ENCODE data around the gene POP7. TPM values are rescaled to one million over a fixed set of nuclear protein-coding genes. Genes with fewer than 3 reads are reported as not detected.

The POP7 gene
- total and polyA plus RNA-seq, 2 of the 4 experiments (the other 2 are of a cell fraction): 14.9 to 38.0 TPM

DNA sequence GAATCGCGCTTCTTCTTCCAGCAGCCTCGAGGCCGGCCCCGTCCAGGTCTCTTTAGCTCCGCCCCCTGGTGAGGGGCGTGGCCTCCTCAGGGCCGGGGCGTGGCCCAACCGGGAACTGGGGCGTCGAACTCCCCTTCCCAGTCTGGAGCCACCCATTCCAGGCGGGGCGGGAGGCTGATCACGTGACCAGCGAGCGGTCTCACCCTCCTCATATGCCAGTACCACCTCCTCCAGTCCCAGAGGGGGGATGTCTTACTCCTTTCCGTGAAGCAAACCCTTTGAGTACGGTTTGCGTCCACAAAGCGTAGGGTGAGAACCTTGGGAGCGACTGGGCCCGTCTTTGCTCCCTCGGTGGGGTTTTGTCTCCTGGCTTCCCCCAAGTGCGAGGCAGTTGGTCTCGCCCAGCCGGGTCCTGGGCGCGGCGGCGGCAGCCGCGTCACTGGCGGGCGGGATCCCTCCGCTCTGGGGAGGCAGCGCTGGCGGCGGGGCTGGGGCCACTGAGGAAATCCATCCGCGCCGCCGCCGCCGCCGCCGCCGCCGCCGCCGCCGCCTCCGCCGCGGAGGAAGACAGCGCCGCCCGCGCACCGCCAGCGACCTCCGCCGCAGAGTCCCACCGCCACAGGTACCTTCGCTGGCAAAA lies 32.5 kb upstream of the POP7 start, which contains the start of gene GNB2 (continued):
- no peak for TF ChIP-seq NFE2L2 (IDR thresholded peaks at IDR 0.05; ENCODE audit: low read depth, low read length)
- peak; percentile 99 for TF ChIP-seq BHLHE40 (IDR thresholded peaks at IDR 0.05; ENCODE audit: low read depth, low read length)
- TF ChIP-seq MAFK (IDR thresholded peaks at IDR 0.05; ENCODE audit: low read depth, low read length): no peak

DNA sequence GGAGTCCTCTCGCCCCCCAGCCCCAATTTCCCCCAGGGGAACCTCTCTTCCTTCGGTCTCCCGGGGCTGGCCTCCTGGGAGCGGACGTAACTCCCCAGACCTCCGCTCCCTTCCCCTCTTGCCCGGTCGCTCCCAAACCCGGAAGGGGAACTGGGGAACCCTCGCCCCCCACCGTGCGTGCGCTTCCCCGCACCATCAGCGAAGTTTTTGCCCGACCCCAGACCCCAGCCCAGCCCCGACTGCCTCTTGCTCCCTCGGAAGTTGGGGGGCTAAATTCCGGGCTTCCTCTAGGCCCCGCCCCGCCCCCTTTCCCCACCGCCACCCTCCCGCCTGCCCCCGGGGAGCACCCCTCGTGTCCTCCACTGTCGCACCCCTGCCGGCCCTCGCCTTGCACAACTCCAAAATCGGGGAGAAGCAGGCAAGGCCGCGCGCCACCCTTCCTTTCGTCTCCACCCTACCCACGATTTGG lies 31.9 kb upstream of the POP7 start:
- Histone ChIP-seq H3K36me3 (ENCODE audit: control insufficient read depth, insufficient read depth, low read length) (peaks cover 24% of the 10 kb centered on the region), H3K4ac (ENCODE audit: low read depth, low read length) (peak overlapping the region; percentile 94), H4K8ac (ENCODE audit: low read depth in 2 of 2, low read length in 2 of 2) (peak overlapping the region; percentile 70 to 74; a peak in 3 of 4 replicates), H2AK5ac (ENCODE audit: low read depth, low read length) (peak overlapping the region; percentile 94), H2BK15ac (ENCODE audit: low read depth, low read length) (no peak overlapping the region), H3K18ac (ENCODE audit: low read depth, low read length) (peak overlapping the region; percentile 10; the same call in 1 of the 2 replicates), H3K27me3 (ENCODE audit: control insufficient read depth, insufficient read depth, low read length) (no peaks in the 10 kb centered on the region), H2BK20ac (ENCODE audit: low read depth, low read length) (no peak overlapping the region), H4K20me1 (ENCODE audit: insufficient read depth, low read length) (peaks cover 33% of the 10 kb centered on the region), H3K4me3 (ENCODE audit: insufficient read depth, low read depth, low read length) (peak overlapping the region; percentile 85), H3K4me1 (ENCODE audit: control insufficient read depth, insufficient read depth, low read length) (peaks cover 4% of the 10 kb centered on the region; the same call in 1 of the 2 replicates), H2AFZ (replicated peaks; ENCODE audit: low read length, poor library complexity) (peak overlapping the region; percentile 100), H3K9ac (ENCODE audit: low read depth, low read length) (peak overlapping the region; percentile 90), H3K23ac (ENCODE audit: low read depth, low read length) (peak overlapping the region; percentile 92; the same call in 1 of the 2 replicates), H3K9me1 (ENCODE audit: insufficient read depth, low read length) (0 out of 2 replicates have a peak, but pooled peaks cover 2% of the 10 kb centered on the region), H3K27ac (ENCODE audit: insufficient read depth, low read length) (peak overlapping the region; percentile 97), H2BK120ac (ENCODE audit: low read depth, low read length) (peak overlapping the region; percentile 54; the same call in 1 of the 2 replicates), H3K14ac (replicated peaks; ENCODE audit: low read depth, low read length) (peak overlapping the region; percentile 97), H2BK5ac (ENCODE audit: low read depth, low read length, poor library complexity, severe bottlenecking) (peak overlapping the region; percentile 90), H2AK9ac (replicated peaks; ENCODE audit: low read depth, low read length, poor library complexity) (peak overlapping the region; percentile 97), H3K56ac (ENCODE audit: extremely low read depth, insufficient read depth, low read length) (peak overlapping the region; percentile 78), H3K9me3 (ENCODE audit: control insufficient read depth, insufficient read depth, low read length) (no peaks in the 10 kb centered on the region), H3K4me2 (ENCODE audit: low read depth, low read length) (peak overlapping the region; percentile 83), H3K79me1 (ENCODE audit: low read depth in 1 of 2, low read length in 2 of 2) (peaks cover 10 to 29% of the 10 kb centered on the region in 2 experiments), H4K91ac (ENCODE audit: insufficient read depth, low read depth, low read length) (peak overlapping the region; percentile 82), H4K5ac (ENCODE audit: low read depth, low read length) (0 out of 2 replicates have a peak overlapping the region, but pooled peaks have one; percentile 24)
- intact Hi-C loops (cut with micrococcal nuclease): loop anchor here (1.0 to 2.0 kb wide), 3 partner anchors 61 to 88 kb away; partner anchors contain the start of genes FBXO24, LRCH4, MOSPD3 and PCOLCE
- no TSS peak for BruUV-seq (replicated peaks)
- DNase-seq: no peak
- dilution Hi-C loops (cut with HindIII; ENCODE audit: low sequenced_read_pairs, unreplicated experiment): no loop called here
- ChIA-PET CTCF (no interaction called here), POLR2A (ENCODE audit: unreplicated experiment) (no interaction called here)
- 4% methylated on average over 4 of the region's 34 CpGs; no CpG with 5 or more reads in 1 of the 2 experiments for WGBS, 2 experiments (ENCODE audit: extremely low coverage in 2 of 2, insufficient read length in 1 of 2)
- peak; percentile 2 for ATAC-seq (ENCODE audit: low read depth)
- in situ Hi-C loops (cut with MboI; ENCODE audit: low sequenced_read_pairs): loop anchor here (10.0 kb wide), 1 partner anchor 199 kb away; the partner anchor contains the start of gene TSC22D4
- TF ChIP-seq, protein P1, sequence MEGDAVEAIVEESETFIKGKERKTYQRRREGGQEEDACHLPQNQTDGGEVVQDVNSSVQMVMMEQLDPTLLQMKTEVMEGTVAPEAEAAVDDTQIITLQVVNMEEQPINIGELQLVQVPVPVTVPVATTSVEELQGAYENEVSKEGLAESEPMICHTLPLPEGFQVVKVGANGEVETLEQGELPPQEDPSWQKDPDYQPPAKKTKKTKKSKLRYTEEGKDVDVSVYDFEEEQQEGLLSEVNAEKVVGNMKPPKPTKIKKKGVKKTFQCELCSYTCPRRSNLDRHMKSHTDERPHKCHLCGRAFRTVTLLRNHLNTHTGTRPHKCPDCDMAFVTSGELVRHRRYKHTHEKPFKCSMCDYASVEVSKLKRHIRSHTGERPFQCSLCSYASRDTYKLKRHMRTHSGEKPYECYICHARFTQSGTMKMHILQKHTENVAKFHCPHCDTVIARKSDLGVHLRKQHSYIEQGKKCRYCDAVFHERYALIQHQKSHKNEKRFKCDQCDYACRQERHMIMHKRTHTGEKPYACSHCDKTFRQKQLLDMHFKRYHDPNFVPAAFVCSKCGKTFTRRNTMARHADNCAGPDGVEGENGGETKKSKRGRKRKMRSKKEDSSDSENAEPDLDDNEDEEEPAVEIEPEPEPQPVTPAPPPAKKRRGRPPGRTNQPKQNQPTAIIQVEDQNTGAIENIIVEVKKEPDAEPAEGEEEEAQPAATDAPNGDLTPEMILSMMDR (conservative IDR thresholded peaks at IDR 0.05; ENCODE audit: low read depth, low read length): no peak
- TF ChIP-seq RAD21 (IDR thresholded peaks at IDR 0.05; ENCODE audit: low read length): no peak
- TF ChIP-seq MXI1 (IDR thresholded peaks at IDR 0.05; ENCODE audit: borderline replicate concordance, low read depth, low read length): no peak
- no peak for TF ChIP-seq CEBPB (IDR thresholded peaks at IDR 0.05; ENCODE audit: low read depth, low read length)
- TF ChIP-seq MAFK (IDR thresholded peaks at IDR 0.05; ENCODE audit: low read depth, low read length): no peak
- no peak for TF ChIP-seq POLR2A (IDR thresholded peaks at IDR 0.05; ENCODE audit: low read depth, low read length)
- no peak for TF ChIP-seq CHD1 (IDR thresholded peaks at IDR 0.05; ENCODE audit: low read depth, low read length)
- TF ChIP-seq FOS (IDR thresholded peaks at IDR 0.05; ENCODE audit: low read depth, low read length): no peak
- no peak for TF ChIP-seq SMC3 (IDR thresholded peaks at IDR 0.05; ENCODE audit: low read depth, low read length)
- TF ChIP-seq RFX5 (IDR thresholded peaks at IDR 0.05; ENCODE audit: low read depth, low read length): no peak
- TF ChIP-seq MAZ (IDR thresholded peaks at IDR 0.05; ENCODE audit: borderline replicate concordance, low read depth, low read length): no peak
- TF ChIP-seq, protein P2, sequence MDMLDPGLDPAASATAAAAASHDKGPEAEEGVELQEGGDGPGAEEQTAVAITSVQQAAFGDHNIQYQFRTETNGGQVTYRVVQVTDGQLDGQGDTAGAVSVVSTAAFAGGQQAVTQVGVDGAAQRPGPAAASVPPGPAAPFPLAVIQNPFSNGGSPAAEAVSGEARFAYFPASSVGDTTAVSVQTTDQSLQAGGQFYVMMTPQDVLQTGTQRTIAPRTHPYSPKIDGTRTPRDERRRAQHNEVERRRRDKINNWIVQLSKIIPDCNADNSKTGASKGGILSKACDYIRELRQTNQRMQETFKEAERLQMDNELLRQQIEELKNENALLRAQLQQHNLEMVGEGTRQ (IDR thresholded peaks at IDR 0.05; ENCODE audit: low read depth, low read length): no peak
- no peak for TF ChIP-seq NFE2L2 (IDR thresholded peaks at IDR 0.05; ENCODE audit: low read depth, low read length)

All from IMR-90 (cell line).